ES-I3 (cell line): ENCODE data around the gene DHDH.

Experiments
- H3K36me3 ChIP-seq: 2 replicates; pipeline ENCODE4 v1.6.1; 2013; ENCODE audit warnings: mild to moderate bottlenecking, low read length, control low read depth, moderate library complexity; ENCODE audit not compliant: insufficient read depth
- H3K4me1 ChIP-seq: 2 replicates; pipeline ENCODE4 v1.6.1; 2013; ENCODE audit warnings: mild to moderate bottlenecking, control low read depth, low read length; ENCODE audit not compliant: insufficient read depth
- H3K9ac ChIP-seq: 2 replicates; pipeline ENCODE4 v1.6.1; 2013; ENCODE audit warnings: low read depth, mild to moderate bottlenecking, low read length, moderate library complexity
- H3K9me3 ChIP-seq: 2 replicates; pipeline ENCODE4 v1.6.1; 2013; ENCODE audit warnings: mild to moderate bottlenecking, low read length, moderate library complexity; ENCODE audit not compliant: control insufficient read depth, insufficient read depth

Gene DHDH

GRCh38 chr19:48970923-48971395 lies 37.5 kb downstream of the DHDH start:
- Histone ChIP-seq H3K9ac (no peak overlapping the region), H3K36me3 (peaks cover 14% of the 10 kb centered on the region), H3K4me1 (no peaks in the 10 kb centered on the region; the same call in 1 of the 2 replicates)

DNA sequence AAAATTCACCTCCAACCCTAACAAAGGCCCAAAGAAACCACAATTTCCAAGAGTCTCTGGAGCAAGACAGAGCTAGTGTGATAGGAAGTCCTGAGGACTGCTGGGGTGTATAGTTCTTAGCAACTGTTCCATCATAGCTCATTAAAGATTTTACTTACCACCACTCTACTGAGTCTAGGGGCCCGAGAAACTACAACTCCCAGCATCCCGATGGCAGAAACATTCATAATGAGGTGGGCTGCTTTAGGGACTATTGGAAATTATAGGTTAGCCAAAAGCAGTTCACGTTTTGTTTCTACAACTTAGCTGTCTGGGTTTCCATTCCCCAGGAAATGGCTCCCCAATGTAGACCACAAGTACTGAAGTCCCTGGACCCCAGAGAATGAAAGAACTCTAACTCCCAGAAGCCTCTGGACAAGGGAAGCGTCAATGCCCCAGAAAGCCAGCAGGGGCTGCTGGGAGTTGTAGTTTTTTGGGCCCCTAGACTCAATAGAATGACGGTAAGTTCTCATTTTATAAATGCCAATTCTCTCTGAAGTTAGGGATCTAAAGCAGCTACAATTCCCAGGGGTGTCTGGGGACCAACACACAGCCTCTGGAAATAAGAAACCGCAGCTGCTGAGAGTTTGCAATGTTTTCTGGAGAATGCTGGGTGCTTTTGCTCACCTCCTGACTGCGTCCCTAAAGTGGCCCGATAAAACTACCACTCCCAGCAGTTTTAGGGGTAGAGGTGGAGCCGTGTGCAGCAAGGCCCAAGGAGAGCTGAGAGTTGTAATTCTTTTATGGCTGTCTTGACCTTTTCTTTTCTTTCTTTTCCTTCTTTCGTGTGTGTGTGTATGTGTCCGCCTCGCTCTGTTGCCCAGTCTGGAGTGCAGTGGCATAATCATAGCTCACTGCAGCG lies 42.7 kb downstream of the DHDH start:
- peaks cover 9% of the 10 kb centered on the region for H3K36me3 ChIP-seq
- H3K9me3 ChIP-seq = no peaks in the 10 kb centered on the region
- H3K4me1 ChIP-seq = no peaks in the 10 kb centered on the region
- no peak overlapping the region for H3K9ac ChIP-seq

More at GRCh38 chr19:48970923-48971395, 37.5 kb downstream of the DHDH start:
- peaks cover 4% of the 10 kb centered on the region; the same call in 1 of the 2 replicates for H3K9me3 ChIP-seq

DNA sequence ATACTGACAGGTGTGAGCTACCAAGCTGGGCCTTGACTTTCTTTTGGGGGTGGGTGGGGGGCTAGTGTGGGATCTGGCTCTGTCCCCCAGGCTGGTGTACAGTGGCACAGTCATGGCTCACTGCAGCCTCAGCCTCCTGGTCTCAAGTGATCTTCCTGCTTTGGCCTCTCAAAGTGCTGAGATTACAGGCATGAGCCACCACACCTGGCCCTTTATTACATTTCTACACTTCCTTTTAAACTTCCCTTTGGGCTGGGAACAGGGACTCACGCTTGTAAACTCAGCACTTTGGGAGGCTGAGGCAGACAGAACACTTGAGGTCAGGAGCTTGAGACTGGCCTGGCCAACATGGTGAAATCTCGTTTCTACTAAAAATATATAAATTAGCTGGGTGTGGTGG lies 43.6 kb downstream of the DHDH start:
- Histone ChIP-seq H3K9ac (no peak overlapping the region), H3K9me3 (no peaks in the 10 kb centered on the region), H3K4me1 (no peaks in the 10 kb centered on the region), H3K36me3 (peaks cover 9% of the 10 kb centered on the region)

DNA sequence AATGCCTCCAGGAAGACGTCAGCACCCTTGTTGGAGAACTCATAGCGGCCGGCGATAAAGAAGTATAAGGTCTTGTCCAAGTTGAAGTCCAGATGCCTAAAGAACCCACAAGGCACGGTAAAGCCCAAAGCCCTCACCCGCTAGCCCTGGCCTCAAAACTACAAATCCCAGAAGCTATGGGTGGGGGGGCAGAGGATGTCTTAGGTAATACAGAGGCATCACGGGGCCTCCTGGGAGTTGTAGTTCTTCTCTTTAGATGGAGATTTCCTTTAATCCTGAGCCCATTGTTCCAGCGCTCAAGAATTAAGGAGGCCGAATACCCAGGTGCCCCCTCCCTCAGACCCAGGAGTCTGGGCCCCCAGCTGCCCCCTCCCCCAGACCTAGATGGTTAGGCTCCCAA lies 48.8 kb downstream of the DHDH start:
- H3K9me3 ChIP-seq = no peaks in the 10 kb centered on the region
- peaks cover 6% of the 10 kb centered on the region for H3K36me3 ChIP-seq
- no peak overlapping the region for H3K9ac ChIP-seq
- no peaks in the 10 kb centered on the region for H3K4me1 ChIP-seq

GRCh38 chr19:48985711-48986110 lies 52.2 kb downstream of the DHDH start:
- H3K9me3 ChIP-seq = no peaks in the 10 kb centered on the region
- peaks cover 10% of the 10 kb centered on the region for H3K36me3 ChIP-seq

GRCh38 chr19:48986211-48986610 lies 52.7 kb downstream of the DHDH start:
- Histone ChIP-seq H3K9me3 (no peaks in the 10 kb centered on the region), H3K36me3 (peaks cover 10% of the 10 kb centered on the region), H3K4me1 (0 out of 2 replicates have a peak, but pooled peaks cover 3% of the 10 kb centered on the region), H3K9ac (no peak overlapping the region)

More at GRCh38 chr19:48985711-48986110, 52.2 kb downstream of the DHDH start:
- H3K9ac ChIP-seq = no peak overlapping the region
- 0 out of 2 replicates have a peak, but pooled peaks cover 3% of the 10 kb centered on the region for H3K4me1 ChIP-seq

DNA sequence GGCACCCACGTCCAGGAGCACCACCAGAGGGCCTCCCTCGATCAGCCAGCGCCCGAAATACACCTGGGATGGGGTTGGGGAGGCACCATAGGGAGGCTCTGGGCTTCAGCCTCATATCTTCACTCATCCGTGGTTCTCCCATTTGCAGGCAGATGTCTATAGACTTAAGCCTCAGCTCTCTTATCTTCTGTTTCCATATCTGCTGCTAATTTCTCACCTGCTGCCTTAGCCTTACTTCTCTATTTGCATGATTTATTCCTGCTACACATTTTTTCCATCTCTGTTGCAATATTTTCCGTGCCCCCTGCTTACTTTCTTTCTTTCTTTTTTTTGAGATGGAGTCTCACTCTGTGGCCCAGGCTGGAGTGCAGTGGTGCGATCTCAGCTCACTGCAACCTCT lies 53.8 kb downstream of the DHDH start:
- peaks cover 8% of the 10 kb centered on the region; the same call in 1 of the 2 replicates for H3K4me1 ChIP-seq
- H3K36me3 ChIP-seq = peaks cover 10% of the 10 kb centered on the region
- H3K9me3 ChIP-seq = no peaks in the 10 kb centered on the region
- no peak overlapping the region for H3K9ac ChIP-seq

GRCh38 chr19:48988286-48988685 lies 54.8 kb downstream of the DHDH start:
- Histone ChIP-seq H3K9me3 (no peaks in the 10 kb centered on the region), H3K4me1 (peaks cover 8% of the 10 kb centered on the region; the same call in 1 of the 2 replicates), H3K36me3 (peaks cover 10% of the 10 kb centered on the region), H3K9ac (no peak overlapping the region)

DNA sequence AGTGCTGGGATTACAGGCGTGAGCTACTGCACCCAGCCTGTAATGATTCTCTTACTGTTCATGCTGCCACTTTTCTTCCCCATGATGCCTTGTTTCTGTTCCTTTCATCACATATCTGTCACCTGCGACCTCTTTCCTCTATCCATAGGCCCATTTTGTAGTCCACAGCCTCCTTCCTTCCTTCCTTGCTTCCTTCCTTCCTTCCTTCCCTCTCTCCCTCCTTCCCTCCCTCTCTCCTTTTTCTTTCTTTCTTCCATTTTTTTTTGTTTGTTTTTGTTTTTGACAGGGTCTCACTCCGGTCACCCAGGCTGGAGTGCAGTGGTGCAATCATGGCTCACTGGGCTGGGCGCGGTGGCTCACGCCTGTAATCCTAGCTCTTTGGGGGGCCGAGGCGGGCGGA lies 55.4 kb downstream of the DHDH start:
- Histone ChIP-seq H3K9ac (no peak overlapping the region), H3K36me3 (peaks cover 10% of the 10 kb centered on the region), H3K9me3 (no peaks in the 10 kb centered on the region), H3K4me1 (peaks cover 8% of the 10 kb centered on the region; the same call in 1 of the 2 replicates)

DNA sequence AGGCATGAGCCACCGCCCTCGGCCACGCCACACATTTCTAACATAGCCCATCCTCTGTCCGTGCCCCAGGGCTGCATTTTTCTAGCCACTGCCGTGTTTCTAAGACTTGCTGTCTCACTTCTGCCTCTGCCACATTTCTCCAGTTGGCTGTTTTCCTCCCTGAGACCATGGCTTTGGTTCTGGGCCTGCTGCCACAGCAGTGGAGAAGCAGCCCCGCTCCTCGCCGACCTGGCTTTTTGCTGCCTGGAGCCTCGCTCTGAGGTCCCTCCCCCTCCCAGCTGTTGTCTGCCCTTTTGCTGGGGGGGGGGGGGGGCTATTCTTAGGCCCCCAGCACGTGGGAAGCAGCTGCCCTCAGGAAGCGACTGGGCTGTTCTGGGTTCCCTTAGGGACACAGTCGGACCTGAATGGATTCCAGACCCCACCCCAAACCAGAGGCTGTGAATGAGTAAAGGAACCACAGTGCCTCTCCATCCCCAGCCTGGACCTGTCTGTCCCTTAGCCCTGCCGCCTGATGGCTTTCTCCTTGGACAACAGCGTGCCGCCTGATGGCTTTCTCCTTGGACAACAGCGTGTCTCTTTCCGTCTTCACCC lies 56.3 kb downstream of the DHDH start:
- Histone ChIP-seq H3K4me1 (peaks cover 8% of the 10 kb centered on the region; the same call in 1 of the 2 replicates), H3K9ac (no peak overlapping the region), H3K36me3 (peaks cover 10% of the 10 kb centered on the region), H3K9me3 (no peaks in the 10 kb centered on the region)

GRCh38 chr19:48990400-48990799 lies 56.9 kb downstream of the DHDH start:
- no peaks in the 10 kb centered on the region for H3K9me3 ChIP-seq
- H3K4me1 ChIP-seq = peaks cover 8% of the 10 kb centered on the region; the same call in 1 of the 2 replicates
- H3K36me3 ChIP-seq = peaks cover 10% of the 10 kb centered on the region
- H3K9ac ChIP-seq = no peak overlapping the region

GRCh38 chr19:48991011-48991609 lies 57.6 kb downstream of the DHDH start:
- Histone ChIP-seq H3K4me1 (peaks cover 8% of the 10 kb centered on the region; the same call in 1 of the 2 replicates), H3K9me3 (no peaks in the 10 kb centered on the region), H3K9ac (no peak overlapping the region), H3K36me3 (peaks cover 10% of the 10 kb centered on the region)

GRCh38 chr19:48991873-48992580 lies 58.5 kb downstream of the DHDH start:
- Histone ChIP-seq H3K4me1 (peaks cover 8% of the 10 kb centered on the region; the same call in 1 of the 2 replicates), H3K9ac (peak overlapping the region; percentile 96), H3K9me3 (no peaks in the 10 kb centered on the region), H3K36me3 (peaks cover 7% of the 10 kb centered on the region)
